ENCODE data around the gene PHF24.

GRCh38 chr9:34976992-34977391 lies 18.9 kb downstream of the PHF24 start:
- TF ChIP-seq ZNF121 (tag by site-specific recombination; IDR thresholded peaks at IDR 0.05) (no peak), SETDB1 (IDR thresholded peaks at IDR 0.05; ENCODE audit: insufficient read length, low read length) (no peak), ZNF792 (tag by site-specific recombination; IDR thresholded peaks at IDR 0.05) (no peak), ZNF138 (tag by site-specific recombination; IDR thresholded peaks at IDR 0.05; ENCODE audit: borderline replicate concordance) (no peak), TRIM28 (IDR thresholded peaks at IDR 0.05; ENCODE audit: borderline replicate concordance, low read length) (no peak), ZNF335 (tag by site-specific recombination; conservative IDR thresholded peaks at IDR 0.05) (no peak), ZNF645 (tag by site-specific recombination; IDR thresholded peaks at IDR 0.05) (no peak), ZNF416 (tag by site-specific recombination; IDR thresholded peaks at IDR 0.05) (no peak), FEZF1 (tag by site-specific recombination; IDR thresholded peaks at IDR 0.05) (no peak), ZBTB20 (tag by site-specific recombination; IDR thresholded peaks at IDR 0.05) (no peak), ZFP37 (tag by site-specific recombination; IDR thresholded peaks at IDR 0.05) (no peak), MYNN (tag by site-specific recombination; IDR thresholded peaks at IDR 0.05; ENCODE audit: borderline replicate concordance) (no peak)
- TF ChIP-seq, protein P1, sequence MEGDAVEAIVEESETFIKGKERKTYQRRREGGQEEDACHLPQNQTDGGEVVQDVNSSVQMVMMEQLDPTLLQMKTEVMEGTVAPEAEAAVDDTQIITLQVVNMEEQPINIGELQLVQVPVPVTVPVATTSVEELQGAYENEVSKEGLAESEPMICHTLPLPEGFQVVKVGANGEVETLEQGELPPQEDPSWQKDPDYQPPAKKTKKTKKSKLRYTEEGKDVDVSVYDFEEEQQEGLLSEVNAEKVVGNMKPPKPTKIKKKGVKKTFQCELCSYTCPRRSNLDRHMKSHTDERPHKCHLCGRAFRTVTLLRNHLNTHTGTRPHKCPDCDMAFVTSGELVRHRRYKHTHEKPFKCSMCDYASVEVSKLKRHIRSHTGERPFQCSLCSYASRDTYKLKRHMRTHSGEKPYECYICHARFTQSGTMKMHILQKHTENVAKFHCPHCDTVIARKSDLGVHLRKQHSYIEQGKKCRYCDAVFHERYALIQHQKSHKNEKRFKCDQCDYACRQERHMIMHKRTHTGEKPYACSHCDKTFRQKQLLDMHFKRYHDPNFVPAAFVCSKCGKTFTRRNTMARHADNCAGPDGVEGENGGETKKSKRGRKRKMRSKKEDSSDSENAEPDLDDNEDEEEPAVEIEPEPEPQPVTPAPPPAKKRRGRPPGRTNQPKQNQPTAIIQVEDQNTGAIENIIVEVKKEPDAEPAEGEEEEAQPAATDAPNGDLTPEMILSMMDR (tag by site-specific recombination; IDR thresholded peaks at IDR 0.05) = no peak
